ENCODE results near the gene RNF150. TPM values are rescaled to one million over a fixed set of nuclear protein-coding genes. Genes with fewer than 3 reads are reported as not detected.

Gene RNF150
- polyA plus RNA-seq, 1 donor from 2014 or later, result 15.3 TPM

GRCh38 chr4:140931911-140932310, 201.4 kb downstream of the RNF150 start:
- Histone ChIP-seq H3K9me3 (ENCODE audit: low read length) (no peaks in the 10 kb centered on the region), H3K27ac (ENCODE audit: low read length) (no peak overlapping the region), H3K27me3 (ENCODE audit: insufficient read depth, low read depth, low read length) (no peaks in the 10 kb centered on the region), H3K9me2 (ENCODE audit: insufficient read depth, low read length) (no peaks in the 10 kb centered on the region), H3K79me2 (replicated peaks; ENCODE audit: insufficient read depth, low read length) (no peaks in the 10 kb centered on the region), H2AFZ (ENCODE audit: low read depth, low read length) (no peak overlapping the region), H3F3A (ENCODE audit: insufficient read depth, low read length, poor library complexity, severe bottlenecking) (no peaks in the 10 kb centered on the region), H3K36me3 (ENCODE audit: insufficient read depth, low read length) (no peaks in the 10 kb centered on the region), H3K4me3 (ENCODE audit: low read length) (no peak overlapping the region), H3K9ac (ENCODE audit: low read length) (no peak overlapping the region), H3K4me2 (ENCODE audit: low read length) (no peak overlapping the region), H4K20me1 (ENCODE audit: insufficient read depth) (no peaks in the 10 kb centered on the region)
- TF ChIP-seq RAD21 (conservative IDR thresholded peaks at IDR 0.05) (no peak), POLR2AphosphoS5 (IDR thresholded peaks at IDR 0.05) (no peak), SMC3 (conservative IDR thresholded peaks at IDR 0.05; ENCODE audit: poor library complexity) (no peak), CTCF (IDR thresholded peaks at IDR 0.05; ENCODE audit: poor library complexity, severe bottlenecking) (no peak), EP300 (conservative IDR thresholded peaks at IDR 0.05; ENCODE audit: poor library complexity, severe bottlenecking) (no peak), MXI1 (conservative IDR thresholded peaks at IDR 0.05; ENCODE audit: poor library complexity, severe bottlenecking) (no peak), REST (IDR thresholded peaks at IDR 0.05; ENCODE audit: borderline replicate concordance) (no peak), TAF1 (IDR thresholded peaks at IDR 0.05; ENCODE audit: low read depth) (no peak), EZH2 (IDR thresholded peaks at IDR 0.05; ENCODE audit: borderline replicate concordance, insufficient read depth, low read length, poor library complexity, severe bottlenecking) (no peak)

GRCh38 chr4:140930557-140930956, 202.7 kb downstream of the RNF150 start:
- Histone ChIP-seq H3K4me3 (ENCODE audit: low read length) (no peak overlapping the region), H3F3A (ENCODE audit: insufficient read depth, low read length, poor library complexity, severe bottlenecking) (no peaks in the 10 kb centered on the region), H3K36me3 (ENCODE audit: insufficient read depth, low read length) (no peaks in the 10 kb centered on the region), H3K9me2 (ENCODE audit: insufficient read depth, low read length) (no peaks in the 10 kb centered on the region), H2AFZ (ENCODE audit: low read depth, low read length) (no peak overlapping the region), H3K79me2 (replicated peaks; ENCODE audit: insufficient read depth, low read length) (no peaks in the 10 kb centered on the region), H3K9me3 (ENCODE audit: low read length) (no peaks in the 10 kb centered on the region), H3K4me2 (ENCODE audit: low read length) (no peak overlapping the region), H3K27me3 (ENCODE audit: insufficient read depth, low read depth, low read length) (no peaks in the 10 kb centered on the region), H4K20me1 (ENCODE audit: insufficient read depth) (no peaks in the 10 kb centered on the region), H3K27ac (ENCODE audit: low read length) (no peak overlapping the region), H3K9ac (ENCODE audit: low read length) (no peak overlapping the region)
- TF ChIP-seq CTCF (IDR thresholded peaks at IDR 0.05; ENCODE audit: poor library complexity, severe bottlenecking), result no peak
- TF ChIP-seq MXI1 (conservative IDR thresholded peaks at IDR 0.05; ENCODE audit: poor library complexity, severe bottlenecking), result no peak
- no peak for TF ChIP-seq EP300 (conservative IDR thresholded peaks at IDR 0.05; ENCODE audit: poor library complexity, severe bottlenecking)
- no peak for TF ChIP-seq RAD21 (conservative IDR thresholded peaks at IDR 0.05)
- no peak for TF ChIP-seq REST (IDR thresholded peaks at IDR 0.05; ENCODE audit: borderline replicate concordance)
- TF ChIP-seq EZH2 (IDR thresholded peaks at IDR 0.05; ENCODE audit: borderline replicate concordance, insufficient read depth, low read length, poor library complexity, severe bottlenecking), result no peak
- TF ChIP-seq POLR2AphosphoS5 (IDR thresholded peaks at IDR 0.05), result no peak
- TF ChIP-seq TAF1 (IDR thresholded peaks at IDR 0.05; ENCODE audit: low read depth), result no peak
- no peak for TF ChIP-seq SMC3 (conservative IDR thresholded peaks at IDR 0.05; ENCODE audit: poor library complexity)

Data from neural cell (in vitro differentiated cells).